Measurements from ENCODE around the gene MLLT6.

The MLLT6 gene

DNA sequence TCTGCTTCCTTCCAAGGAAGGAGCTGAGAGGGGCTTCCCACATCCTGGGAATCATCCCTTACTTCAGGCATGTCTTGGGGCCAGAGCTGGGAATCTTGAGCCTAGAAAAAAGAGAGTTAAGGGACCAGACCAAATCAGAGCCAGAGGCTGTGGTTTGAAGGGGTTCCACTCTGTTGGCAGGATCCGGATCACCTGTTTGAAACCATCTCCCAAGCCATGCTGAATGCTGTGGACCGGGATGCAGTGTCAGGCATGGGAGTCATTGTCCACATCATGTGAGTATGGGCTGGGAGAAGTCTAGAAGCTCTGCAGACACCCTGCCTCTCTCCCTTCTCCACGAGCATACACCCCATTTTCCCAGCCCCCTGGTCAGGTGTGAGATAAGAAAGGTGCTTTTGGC, 57.2 kb downstream of the MLLT6 start:
- no peak for DNase-seq (ENCODE audit: low read depth, low spot score)

DNA sequence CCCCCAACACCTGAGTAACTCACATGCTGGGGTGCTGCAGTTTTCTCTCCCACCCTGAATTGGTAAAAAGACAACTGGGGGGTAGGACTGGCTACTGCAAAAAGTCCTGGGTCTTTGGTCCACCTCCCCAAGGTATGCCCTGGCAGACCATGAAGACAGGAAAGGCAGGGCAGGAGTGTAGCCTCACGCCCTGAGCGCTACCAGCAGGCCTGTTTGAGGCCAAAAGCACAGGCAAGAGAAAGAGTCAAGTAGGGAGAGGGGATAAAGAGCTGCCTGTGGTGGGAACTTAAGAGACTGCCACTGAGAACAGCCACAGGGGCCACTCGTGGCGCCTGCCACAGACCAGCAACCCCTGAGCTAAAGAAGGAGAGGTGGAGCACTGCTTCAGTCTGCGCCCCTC, 61.3 kb downstream of the MLLT6 start:
- no peak for DNase-seq (ENCODE audit: low read depth, low spot score)

DNA sequence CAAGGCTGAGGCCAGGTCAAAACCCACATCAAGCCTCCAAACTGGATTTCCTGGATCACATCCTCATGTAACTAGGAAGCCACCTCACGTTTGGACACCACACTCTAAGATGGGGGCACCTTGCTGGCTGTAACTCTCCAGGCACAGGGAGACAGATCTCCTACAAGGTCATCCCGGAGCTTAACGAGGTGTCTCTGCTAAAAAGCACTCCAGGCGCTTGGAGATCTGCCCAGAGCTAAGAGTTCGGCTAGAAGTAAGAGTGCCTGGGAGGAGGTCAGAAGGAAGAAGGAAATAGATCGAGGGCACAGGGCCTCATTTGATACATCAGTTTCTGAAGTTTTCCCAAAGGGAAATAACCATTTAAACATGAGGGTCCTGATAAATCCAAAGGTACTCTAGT, 63.3 kb downstream of the MLLT6 start:
- DNase-seq (ENCODE audit: low read depth, low spot score): no peak

- no peak for DNase-seq (ENCODE audit: low read depth, low spot score)
Observed at GRCh38 chr17:38773258-38773657, 68.2 kb downstream of the MLLT6 start.

DNA sequence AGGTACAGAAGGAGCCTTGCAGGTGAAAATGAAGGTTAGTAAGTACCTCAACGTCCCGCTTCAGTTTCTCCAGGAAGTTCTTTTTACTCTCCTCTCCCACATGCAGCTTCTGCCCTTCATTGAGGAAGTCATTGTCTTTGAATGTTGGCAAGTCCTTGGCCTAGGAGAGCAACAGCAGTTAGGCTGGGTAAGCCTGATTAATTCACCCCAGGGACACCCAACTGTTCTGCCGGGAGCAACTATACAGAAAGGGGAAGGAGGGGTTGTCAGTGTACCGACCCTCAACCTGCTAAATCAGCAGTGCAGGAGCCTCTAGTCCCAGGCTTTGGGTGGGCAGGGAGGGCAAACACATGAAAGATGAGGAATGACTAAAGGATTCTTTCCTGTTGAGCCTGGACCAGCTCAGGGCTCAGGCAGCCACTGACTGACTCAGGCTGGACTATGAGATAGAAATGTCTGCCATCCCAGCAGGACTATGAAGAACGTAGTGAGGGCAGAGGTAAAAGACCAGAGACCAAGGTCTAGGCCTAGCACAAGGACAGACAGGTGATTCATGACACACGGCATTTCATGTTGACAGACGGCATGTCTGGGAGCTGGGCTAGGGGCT, 72.7 kb downstream of the MLLT6 start:
- DNase-seq (ENCODE audit: low read depth, low spot score): no peak
